SKM-1 (cell line): ENCODE measurements around the gene DGKG.

Experiments
- DNase-seq: peaks from one replicate; lab custom pipeline; 2025; ENCODE audit not compliant: unreplicated experiment; lab: John Stamatoyannopoulos, UW

DGKG gene

GRCh38 chr3:186151077-186151971 lies 210.7 kb downstream of the DGKG start:
- DNase-seq = peak; percentile 42

GRCh38 chr3:186150041-186150830 lies 211.8 kb downstream of the DGKG start:
- no peak for DNase-seq

- DNase-seq = no peak
Observed at GRCh38 chr3:186149319-186149960, 212.6 kb downstream of the DGKG start.

- no peak for DNase-seq
Observed at GRCh38 chr3:186144257-186144656, 217.8 kb downstream of the DGKG start.

- DNase-seq = no peak
Observed at GRCh38 chr3:186143250-186143649, 218.8 kb downstream of the DGKG start.

- no peak for DNase-seq
Observed at GRCh38 chr3:186142393-186142932, 219.6 kb downstream of the DGKG start.

GRCh38 chr3:186141790-186142189 lies 220.2 kb downstream of the DGKG start:
- DNase-seq = no peak

- no peak for DNase-seq
Observed at GRCh38 chr3:186138272-186138981, 223.6 kb downstream of the DGKG start.

- DNase-seq = no peak
Observed at GRCh38 chr3:186137051-186137685, 224.9 kb downstream of the DGKG start.

GRCh38 chr3:186133980-186134379 lies 228.1 kb downstream of the DGKG start:
- no peak for DNase-seq

GRCh38 chr3:186132487-186132886 lies 229.5 kb downstream of the DGKG start:
- no peak for DNase-seq

GRCh38 chr3:186129206-186129605 lies 232.8 kb downstream of the DGKG start:
- no peak for DNase-seq

- no peak for DNase-seq
Observed at GRCh38 chr3:186128158-186128557, 233.9 kb downstream of the DGKG start.

GRCh38 chr3:186127463-186127862 lies 234.6 kb downstream of the DGKG start:
- no peak for DNase-seq

- DNase-seq = no peak
Observed at GRCh38 chr3:186125118-186125517, 236.9 kb downstream of the DGKG start.

GRCh38 chr3:186124592-186124991 lies 237.4 kb downstream of the DGKG start:
- DNase-seq = no peak

- DNase-seq = no peak
Observed at GRCh38 chr3:186123012-186123411, 239.0 kb downstream of the DGKG start.

GRCh38 chr3:186121968-186122367 lies 240.1 kb downstream of the DGKG start:
- no peak for DNase-seq

- no peak for DNase-seq
Observed at GRCh38 chr3:186121278-186121677, 240.8 kb downstream of the DGKG start.

GRCh38 chr3:186119499-186119898 lies 242.5 kb downstream of the DGKG start:
- no peak for DNase-seq
